ENCODE data around the gene CLEC4G. TPM values are rescaled to one million over a fixed set of nuclear protein-coding genes. Genes with fewer than 3 reads are reported as not detected.

The CLEC4G gene
- total RNA-seq, 1 experiment from 2014 or later = not detected

GRCh38 chr19:7731218-7731595, 703 bp downstream of the CLEC4G start:
- Mint-ChIP-seq H3K4me1 (ENCODE audit: low read depth, unreplicated experiment) (no peaks in the 10 kb centered on the region), H3K36me3 (ENCODE audit: insufficient read depth, unreplicated experiment) (no peaks in the 10 kb centered on the region), H3K4me3 (ENCODE audit: low read depth, unreplicated experiment) (no peak overlapping the region), H3K27me3 (ENCODE audit: unreplicated experiment) (peaks cover 78% of the 10 kb centered on the region), H3K9me3 (ENCODE audit: low read depth, unreplicated experiment) (no peaks in the 10 kb centered on the region), H3K27ac (ENCODE audit: unreplicated experiment) (no peak overlapping the region)
- no TSS peak for BruUV-seq (replicated peaks)
- no peak for TF ChIP-seq CTCF (IDR thresholded peaks at IDR 0.05; ENCODE audit: unreplicated experiment)
- no peak for DNase-seq
- intact Hi-C loops (cut with micrococcal nuclease; ENCODE audit: unreplicated experiment) = no loop called here
- CTCF ChIA-PET = no interaction called here

- no peaks in the 10 kb centered on the region for H3K9me3 Mint-ChIP-seq (ENCODE audit: low read depth, unreplicated experiment)
- no peak overlapping the region for H3K4me3 Mint-ChIP-seq (ENCODE audit: low read depth, unreplicated experiment)
- no peak for TF ChIP-seq CTCF (IDR thresholded peaks at IDR 0.05; ENCODE audit: unreplicated experiment)
- H3K27ac Mint-ChIP-seq (ENCODE audit: unreplicated experiment) = no peak overlapping the region
- no peaks in the 10 kb centered on the region for H3K36me3 Mint-ChIP-seq (ENCODE audit: insufficient read depth, unreplicated experiment)
- CTCF ChIA-PET = no interaction called here
- H3K4me1 Mint-ChIP-seq (ENCODE audit: low read depth, unreplicated experiment) = no peaks in the 10 kb centered on the region
- BruUV-seq (replicated peaks) = no TSS peak
- intact Hi-C loops (cut with micrococcal nuclease; ENCODE audit: unreplicated experiment) = no loop called here
- no peak for DNase-seq
- H3K27me3 Mint-ChIP-seq (ENCODE audit: unreplicated experiment) = peaks cover 71% of the 10 kb centered on the region
These were observed 1.4 kb downstream of the CLEC4G start for GRCh38 chr19:7730286-7731217.

GRCh38 chr19:7729831-7730285, 2.1 kb downstream of the CLEC4G start:
- intact Hi-C loops (cut with micrococcal nuclease; ENCODE audit: unreplicated experiment) = no loop called here
- Mint-ChIP-seq H3K36me3 (ENCODE audit: insufficient read depth, unreplicated experiment) (no peaks in the 10 kb centered on the region), H3K9me3 (ENCODE audit: low read depth, unreplicated experiment) (no peaks in the 10 kb centered on the region), H3K4me3 (ENCODE audit: low read depth, unreplicated experiment) (no peak overlapping the region), H3K27me3 (ENCODE audit: unreplicated experiment) (peaks cover 66% of the 10 kb centered on the region), H3K27ac (ENCODE audit: unreplicated experiment) (no peak overlapping the region), H3K4me1 (ENCODE audit: low read depth, unreplicated experiment) (no peaks in the 10 kb centered on the region)
- TF ChIP-seq CTCF (IDR thresholded peaks at IDR 0.05; ENCODE audit: unreplicated experiment) = no peak
- no TSS peak for BruUV-seq (replicated peaks)
- DNase-seq = no peak
- CTCF ChIA-PET = no interaction called here

GRCh38 chr19:7729211-7729610, 2.7 kb downstream of the CLEC4G start:
- CTCF ChIA-PET = no interaction called here
- Mint-ChIP-seq H3K27me3 (ENCODE audit: unreplicated experiment) (peaks cover 66% of the 10 kb centered on the region), H3K9me3 (ENCODE audit: low read depth, unreplicated experiment) (no peaks in the 10 kb centered on the region), H3K4me1 (ENCODE audit: low read depth, unreplicated experiment) (no peaks in the 10 kb centered on the region), H3K27ac (ENCODE audit: unreplicated experiment) (no peak overlapping the region), H3K36me3 (ENCODE audit: insufficient read depth, unreplicated experiment) (no peaks in the 10 kb centered on the region), H3K4me3 (ENCODE audit: low read depth, unreplicated experiment) (no peak overlapping the region)
- no peak for TF ChIP-seq CTCF (IDR thresholded peaks at IDR 0.05; ENCODE audit: unreplicated experiment)
- no TSS peak for BruUV-seq (replicated peaks)
- DNase-seq = no peak
- intact Hi-C loops (cut with micrococcal nuclease; ENCODE audit: unreplicated experiment) = no loop called here

All from Calu3 (cell line).